ENCODE results near the gene ADCK1. TPM values are rescaled to one million over a fixed set of nuclear protein-coding genes. Genes with fewer than 3 reads are reported as not detected.

Gene ADCK1
- total and polyA plus RNA-seq, 2 of the 13 experiments (the other 11 are each of a cell fraction or from before 2014, with no cell fraction given), result 3.9 to 6.3 TPM

DNA sequence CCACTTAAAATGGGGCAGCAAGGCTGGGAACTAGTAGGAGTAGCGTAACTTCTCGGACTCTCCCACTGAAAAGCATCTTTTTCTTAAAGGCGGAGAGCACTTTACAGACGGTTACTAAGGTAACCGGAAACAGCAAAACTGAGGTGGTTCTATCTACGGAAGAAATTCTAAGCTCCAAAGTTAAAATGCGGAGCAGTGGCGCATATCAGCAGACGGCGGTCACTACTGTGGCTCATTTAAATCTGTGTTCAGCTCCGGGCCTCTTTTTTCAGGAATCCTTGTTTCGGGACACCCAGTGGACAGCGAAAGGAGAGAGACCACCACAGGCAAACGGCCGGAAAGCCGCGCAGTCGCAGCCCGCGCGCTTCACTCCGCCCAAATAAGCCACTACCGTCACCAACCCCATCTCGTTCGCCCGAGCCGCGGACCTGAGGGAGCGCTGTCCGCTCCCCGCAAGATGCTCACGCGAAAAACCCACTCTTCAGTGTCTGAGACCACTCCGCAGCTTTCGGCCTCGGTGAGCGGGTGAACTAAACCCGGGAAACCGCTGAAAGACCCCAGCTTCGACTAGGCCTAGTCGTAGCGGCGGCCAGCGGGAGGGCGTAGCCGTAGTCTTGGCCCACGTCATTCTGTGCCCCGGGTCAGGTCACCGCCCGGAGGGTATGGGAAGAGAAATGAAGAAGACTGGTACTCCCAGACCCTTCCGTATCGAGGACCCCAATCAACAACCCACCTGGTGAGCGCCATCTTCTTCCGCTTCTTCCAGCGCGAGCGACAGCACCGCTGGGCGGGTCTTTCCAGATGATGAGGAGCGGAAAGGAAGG lies 39.3 kb upstream of the ADCK1 start, which contains the start of gene SNW1 (continued):
- no peak; the same call in 1 of the 2 replicates for TF ChIP-seq ZNF788 (CRISPR knock-in tag; IDR thresholded peaks at IDR 0.05; ENCODE audit: borderline replicate concordance)
- no peak for TF ChIP-seq PAX8 (CRISPR knock-in tag; IDR thresholded peaks at IDR 0.05; ENCODE audit: borderline replicate concordance)
- peak; percentile 64; the same call in 1 of the 2 replicates for TF ChIP-seq ZNF772 (CRISPR knock-in tag; IDR thresholded peaks at IDR 0.05)
- TF ChIP-seq, protein P1, sequence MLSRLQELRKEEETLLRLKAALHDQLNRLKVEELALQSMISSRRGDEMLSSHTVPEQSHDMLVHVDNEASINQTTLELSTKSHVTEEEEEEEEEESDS (CRISPR knock-in tag; IDR thresholded peaks at IDR 0.05; ENCODE audit: borderline replicate concordance), result no peak
- TF ChIP-seq, protein P2, sequence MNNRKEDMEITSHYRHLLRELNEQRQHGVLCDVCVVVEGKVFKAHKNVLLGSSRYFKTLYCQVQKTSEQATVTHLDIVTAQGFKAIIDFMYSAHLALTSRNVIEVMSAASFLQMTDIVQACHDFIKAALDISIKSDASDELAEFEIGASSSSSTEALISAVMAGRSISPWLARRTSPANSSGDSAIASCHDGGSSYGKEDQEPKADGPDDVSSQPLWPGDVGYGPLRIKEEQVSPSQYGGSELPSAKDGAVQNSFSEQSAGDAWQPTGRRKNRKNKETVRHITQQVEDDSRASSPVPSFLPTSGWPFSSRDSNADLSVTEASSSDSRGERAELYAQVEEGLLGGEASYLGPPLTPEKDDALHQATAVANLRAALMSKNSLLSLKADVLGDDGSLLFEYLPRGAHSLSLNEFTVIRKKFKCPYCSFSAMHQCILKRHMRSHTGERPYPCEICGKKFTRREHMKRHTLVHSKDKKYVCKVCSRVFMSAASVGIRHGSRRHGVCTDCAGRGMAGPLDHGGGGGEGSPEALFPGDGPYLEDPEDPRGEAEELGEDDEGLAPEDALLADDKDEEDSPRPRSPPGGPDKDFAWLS (CRISPR knock-in tag; IDR thresholded peaks at IDR 0.05; ENCODE audit: borderline replicate concordance), result no peak
- peak; percentile 37; the same call in 1 of the 2 replicates for TF ChIP-seq SPEN (CRISPR knock-in tag; IDR thresholded peaks at IDR 0.05; ENCODE audit: low read depth)
- TF ChIP-seq, protein P3, sequence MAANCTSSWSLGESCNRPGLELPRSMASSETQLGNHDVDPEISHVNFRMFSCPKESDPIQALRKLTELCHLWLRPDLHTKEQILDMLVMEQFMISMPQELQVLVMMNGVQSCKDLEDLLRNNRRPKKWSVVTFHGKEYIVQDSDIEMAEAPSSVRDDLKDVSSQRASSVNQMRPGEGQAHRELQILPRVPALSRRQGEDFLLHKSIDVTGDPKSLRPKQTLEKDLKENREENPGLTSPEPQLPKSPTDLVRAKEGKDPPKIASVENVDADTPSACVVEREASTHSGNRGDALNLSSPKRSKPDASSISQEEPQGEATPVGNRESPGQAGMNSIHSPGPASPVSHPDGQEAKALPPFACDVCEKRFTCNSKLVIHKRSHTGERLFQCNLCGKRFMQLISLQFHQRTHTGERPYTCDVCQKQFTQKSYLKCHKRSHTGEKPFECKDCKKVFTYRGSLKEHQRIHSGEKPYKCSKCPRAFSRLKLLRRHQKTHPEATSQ (CRISPR knock-in tag; IDR thresholded peaks at IDR 0.05; ENCODE audit: borderline replicate concordance), result no peak
- TF ChIP-seq ZSCAN30 (CRISPR knock-in tag; IDR thresholded peaks at IDR 0.05), result no peak
- no peak for TF ChIP-seq CEBPG (CRISPR knock-in tag; IDR thresholded peaks at IDR 0.05)
- no peak for TF ChIP-seq NR3C1 (CRISPR knock-in tag; IDR thresholded peaks at IDR 0.05)
- no peak for TF ChIP-seq RFX1 (IDR thresholded peaks at IDR 0.05)
- 0 out of 2 replicates have a peak, but pooled peaks have one; percentile 21 for TF ChIP-seq KDM6A (CRISPR knock-in tag; IDR thresholded peaks at IDR 0.05; ENCODE audit: low read depth)
- peak; percentile 65; the same call in 1 of the 2 replicates for TF ChIP-seq NFKB2 (CRISPR knock-in tag; IDR thresholded peaks at IDR 0.05; ENCODE audit: borderline replicate concordance)
- TF ChIP-seq, protein P4, sequence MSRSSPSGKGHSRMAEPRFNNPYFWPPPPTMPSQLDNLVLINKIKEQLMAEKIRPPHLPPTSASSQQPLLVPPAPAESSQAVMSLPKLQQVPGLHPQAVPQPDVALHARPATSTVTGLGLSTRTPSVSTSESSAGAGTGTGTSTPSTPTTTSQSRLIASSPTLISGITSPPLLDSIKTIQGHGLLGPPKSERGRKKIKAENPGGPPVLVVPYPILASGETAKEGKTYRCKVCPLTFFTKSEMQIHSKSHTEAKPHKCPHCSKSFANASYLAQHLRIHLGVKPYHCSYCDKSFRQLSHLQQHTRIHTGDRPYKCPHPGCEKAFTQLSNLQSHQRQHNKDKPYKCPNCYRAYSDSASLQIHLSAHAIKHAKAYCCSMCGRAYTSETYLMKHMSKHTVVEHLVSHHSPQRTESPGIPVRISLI (CRISPR knock-in tag; IDR thresholded peaks at IDR 0.05; ENCODE audit: borderline replicate concordance), result no peak
- no peak for TF ChIP-seq ZNF264 (CRISPR knock-in tag; IDR thresholded peaks at IDR 0.05)
- TF ChIP-seq ZNF776 (CRISPR knock-in tag; IDR thresholded peaks at IDR 0.05), result no peak
- no peak for TF ChIP-seq ZNF781 (CRISPR knock-in tag; IDR thresholded peaks at IDR 0.05; ENCODE audit: borderline replicate concordance, not compliant biosample characterization)
- no peak for TF ChIP-seq RFX5 (IDR thresholded peaks at IDR 0.05; ENCODE audit: low read depth, low read length)
- TF ChIP-seq, protein P5, sequence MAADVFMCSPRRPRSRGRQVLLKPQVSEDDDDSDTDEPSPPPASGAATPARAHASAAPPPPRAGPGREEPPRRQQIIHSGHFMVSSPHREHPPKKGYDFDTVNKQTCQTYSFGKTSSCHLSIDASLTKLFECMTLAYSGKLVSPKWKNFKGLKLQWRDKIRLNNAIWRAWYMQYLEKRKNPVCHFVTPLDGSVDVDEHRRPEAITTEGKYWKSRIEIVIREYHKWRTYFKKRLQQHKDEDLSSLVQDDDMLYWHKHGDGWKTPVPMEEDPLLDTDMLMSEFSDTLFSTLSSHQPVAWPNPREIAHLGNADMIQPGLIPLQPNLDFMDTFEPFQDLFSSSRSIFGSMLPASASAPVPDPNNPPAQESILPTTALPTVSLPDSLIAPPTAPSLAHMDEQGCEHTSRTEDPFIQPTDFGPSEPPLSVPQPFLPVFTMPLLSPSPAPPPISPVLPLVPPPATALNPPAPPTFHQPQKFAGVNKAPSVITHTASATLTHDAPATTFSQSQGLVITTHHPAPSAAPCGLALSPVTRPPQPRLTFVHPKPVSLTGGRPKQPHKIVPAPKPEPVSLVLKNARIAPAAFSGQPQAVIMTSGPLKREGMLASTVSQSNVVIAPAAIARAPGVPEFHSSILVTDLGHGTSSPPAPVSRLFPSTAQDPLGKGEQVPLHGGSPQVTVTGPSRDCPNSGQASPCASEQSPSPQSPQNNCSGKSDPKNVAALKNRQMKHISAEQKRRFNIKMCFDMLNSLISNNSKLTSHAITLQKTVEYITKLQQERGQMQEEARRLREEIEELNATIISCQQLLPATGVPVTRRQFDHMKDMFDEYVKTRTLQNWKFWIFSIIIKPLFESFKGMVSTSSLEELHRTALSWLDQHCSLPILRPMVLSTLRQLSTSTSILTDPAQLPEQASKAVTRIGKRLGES (CRISPR knock-in tag; IDR thresholded peaks at IDR 0.05; ENCODE audit: borderline replicate concordance), result no peak
- no peak for TF ChIP-seq MZF1 (CRISPR knock-in tag; IDR thresholded peaks at IDR 0.05; ENCODE audit: borderline replicate concordance)
- TF ChIP-seq KLF9 (CRISPR knock-in tag; IDR thresholded peaks at IDR 0.05; ENCODE audit: low read depth), result 0 out of 2 replicates have a peak, but pooled peaks have one; percentile 53
- TF ChIP-seq DMAP1 (CRISPR knock-in tag; IDR thresholded peaks at IDR 0.05), result peak; percentile 92
- peak; percentile 78; the same call in 1 of the 2 replicates for TF ChIP-seq ZNF331 (CRISPR knock-in tag; IDR thresholded peaks at IDR 0.05)

All from HepG2 (cell line).